Measurements from ENCODE around the gene FECH.

FECH gene

GRCh38 chr18:57544936-57545660 lies 41.4 kb downstream of the FECH start:
- H3K36me3 ChIP-seq (ENCODE audit: insufficient read depth, low read length): peaks cover 4% of the 10 kb centered on the region; the same call in 1 of the 2 replicates
- no peak overlapping the region for H3K4me3 ChIP-seq (ENCODE audit: low read depth in 1 of 2, low read length in 2 of 2)
- no peaks in the 10 kb centered on the region for H3K27me3 ChIP-seq (ENCODE audit: insufficient read depth, low read length, poor library complexity)
- H3K27ac ChIP-seq (ENCODE audit: low read length): no peak overlapping the region
- H3K79me2 ChIP-seq (ENCODE audit: insufficient read depth, low read length): no peaks in the 10 kb centered on the region
- DNase-seq (peak; percentile 13), ATAC-seq (ENCODE audit: insufficient read depth, low read depth) (peak; percentile 78)
- H3K9ac ChIP-seq (ENCODE audit: low read depth, low read length): no peak overlapping the region
- no peak overlapping the region for H2AFZ ChIP-seq (ENCODE audit: low read depth, low read length)
- H3K9me3 ChIP-seq (ENCODE audit: insufficient read depth, low read length, severe bottlenecking): no peaks in the 10 kb centered on the region
- peaks cover 11% of the 10 kb centered on the region; the same call in 1 of the 2 replicates for H3K4me1 ChIP-seq (ENCODE audit: insufficient read depth, low read length)
- H4K20me1 ChIP-seq (ENCODE audit: insufficient read depth, low read length): peaks cover 4% of the 10 kb centered on the region; the same call in 1 of the 2 replicates
- H3K4me2 ChIP-seq (ENCODE audit: insufficient read depth, low read length): no peak overlapping the region
- TF ChIP-seq, protein P1, sequence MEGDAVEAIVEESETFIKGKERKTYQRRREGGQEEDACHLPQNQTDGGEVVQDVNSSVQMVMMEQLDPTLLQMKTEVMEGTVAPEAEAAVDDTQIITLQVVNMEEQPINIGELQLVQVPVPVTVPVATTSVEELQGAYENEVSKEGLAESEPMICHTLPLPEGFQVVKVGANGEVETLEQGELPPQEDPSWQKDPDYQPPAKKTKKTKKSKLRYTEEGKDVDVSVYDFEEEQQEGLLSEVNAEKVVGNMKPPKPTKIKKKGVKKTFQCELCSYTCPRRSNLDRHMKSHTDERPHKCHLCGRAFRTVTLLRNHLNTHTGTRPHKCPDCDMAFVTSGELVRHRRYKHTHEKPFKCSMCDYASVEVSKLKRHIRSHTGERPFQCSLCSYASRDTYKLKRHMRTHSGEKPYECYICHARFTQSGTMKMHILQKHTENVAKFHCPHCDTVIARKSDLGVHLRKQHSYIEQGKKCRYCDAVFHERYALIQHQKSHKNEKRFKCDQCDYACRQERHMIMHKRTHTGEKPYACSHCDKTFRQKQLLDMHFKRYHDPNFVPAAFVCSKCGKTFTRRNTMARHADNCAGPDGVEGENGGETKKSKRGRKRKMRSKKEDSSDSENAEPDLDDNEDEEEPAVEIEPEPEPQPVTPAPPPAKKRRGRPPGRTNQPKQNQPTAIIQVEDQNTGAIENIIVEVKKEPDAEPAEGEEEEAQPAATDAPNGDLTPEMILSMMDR (IDR thresholded peaks at IDR 0.05; ENCODE audit: borderline replicate concordance, extremely low read depth, low read length, poor library complexity, severe bottlenecking): no peak
- TF ChIP-seq EZH2 (IDR thresholded peaks at IDR 0.05; ENCODE audit: borderline replicate concordance, low read depth, low read length, severe bottlenecking): no peak

DNA sequence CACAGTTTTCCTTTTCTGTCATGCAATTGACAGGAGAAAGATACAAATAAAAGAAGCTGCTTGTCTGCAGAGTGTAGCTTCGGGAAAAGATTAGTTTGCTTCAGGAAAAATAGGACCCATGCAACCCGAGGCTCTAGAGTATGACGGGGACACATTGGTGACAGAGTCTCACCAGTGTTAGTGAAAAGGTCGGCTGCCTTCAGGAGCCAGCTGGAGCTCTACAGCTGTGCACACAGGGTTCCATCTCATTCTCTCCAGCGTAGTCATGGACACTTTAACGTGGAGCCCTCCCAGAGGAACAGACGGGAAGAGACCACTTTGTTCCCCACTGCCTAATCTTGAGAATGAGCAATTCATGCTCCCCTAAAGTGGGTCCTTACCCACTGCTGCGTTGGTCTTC lies 42.9 kb downstream of the FECH start:
- H3K27ac ChIP-seq (ENCODE audit: low read length): no peak overlapping the region
- TF ChIP-seq EZH2 (IDR thresholded peaks at IDR 0.05; ENCODE audit: borderline replicate concordance, low read depth, low read length, severe bottlenecking): no peak
- H3K4me3 ChIP-seq (ENCODE audit: low read depth in 1 of 2, low read length in 2 of 2): no peak overlapping the region
- H3K79me2 ChIP-seq (ENCODE audit: insufficient read depth, low read length): no peaks in the 10 kb centered on the region
- no peak for ATAC-seq (ENCODE audit: insufficient read depth, low read depth)
- H3K9ac ChIP-seq (ENCODE audit: low read depth, low read length): no peak overlapping the region
- H3K27me3 ChIP-seq (ENCODE audit: insufficient read depth, low read length, poor library complexity): no peaks in the 10 kb centered on the region
- H2AFZ ChIP-seq (ENCODE audit: low read depth, low read length): no peak overlapping the region
- H3K9me3 ChIP-seq (ENCODE audit: insufficient read depth, low read length, severe bottlenecking): no peaks in the 10 kb centered on the region
- H4K20me1 ChIP-seq (ENCODE audit: insufficient read depth, low read length): peaks cover 4% of the 10 kb centered on the region; the same call in 1 of the 2 replicates
- H3K4me1 ChIP-seq (ENCODE audit: insufficient read depth, low read length): peaks cover 11% of the 10 kb centered on the region; the same call in 1 of the 2 replicates
- no peak overlapping the region for H3K4me2 ChIP-seq (ENCODE audit: insufficient read depth, low read length)
- H3K36me3 ChIP-seq (ENCODE audit: insufficient read depth, low read length): no peaks in the 10 kb centered on the region
- DNase-seq: no peak

GRCh38 chr18:57542812-57543427 lies 43.6 kb downstream of the FECH start:
- Histone ChIP-seq H3K4me1 (ENCODE audit: insufficient read depth, low read length) (peaks cover 11% of the 10 kb centered on the region; the same call in 1 of the 2 replicates), H3K9ac (ENCODE audit: low read depth, low read length) (no peak overlapping the region), H3K4me3 (ENCODE audit: low read depth in 1 of 2, low read length in 2 of 2) (no peak overlapping the region), H3K27ac (ENCODE audit: low read length) (no peak overlapping the region), H3K79me2 (ENCODE audit: insufficient read depth, low read length) (no peaks in the 10 kb centered on the region), H2AFZ (ENCODE audit: low read depth, low read length) (no peak overlapping the region), H4K20me1 (ENCODE audit: insufficient read depth, low read length) (peaks cover 4% of the 10 kb centered on the region; the same call in 1 of the 2 replicates), H3K36me3 (ENCODE audit: insufficient read depth, low read length) (no peaks in the 10 kb centered on the region), H3K4me2 (ENCODE audit: insufficient read depth, low read length) (no peak overlapping the region), H3K27me3 (ENCODE audit: insufficient read depth, low read length, poor library complexity) (no peaks in the 10 kb centered on the region), H3K9me3 (ENCODE audit: insufficient read depth, low read length, severe bottlenecking) (no peaks in the 10 kb centered on the region)
- TF ChIP-seq, protein P1 (IDR thresholded peaks at IDR 0.05; ENCODE audit: borderline replicate concordance, extremely low read depth, low read length, poor library complexity, severe bottlenecking): no peak
- no peak for TF ChIP-seq EZH2 (IDR thresholded peaks at IDR 0.05; ENCODE audit: borderline replicate concordance, low read depth, low read length, severe bottlenecking)
- ATAC-seq (ENCODE audit: insufficient read depth, low read depth) (no peak), DNase-seq (no peak)

- H3K36me3 ChIP-seq (ENCODE audit: insufficient read depth, low read length): no peaks in the 10 kb centered on the region
- ATAC-seq (ENCODE audit: insufficient read depth, low read depth) (no peak), DNase-seq (no peak)
- H3K79me2 ChIP-seq (ENCODE audit: insufficient read depth, low read length): no peaks in the 10 kb centered on the region
- no peak overlapping the region for H3K27ac ChIP-seq (ENCODE audit: low read length)
- no peak overlapping the region for H3K9ac ChIP-seq (ENCODE audit: low read depth, low read length)
- no peak overlapping the region for H3K4me3 ChIP-seq (ENCODE audit: low read depth in 1 of 2, low read length in 2 of 2)
- H3K4me1 ChIP-seq (ENCODE audit: insufficient read depth, low read length): peaks cover 11% of the 10 kb centered on the region; the same call in 1 of the 2 replicates
- no peak overlapping the region for H2AFZ ChIP-seq (ENCODE audit: low read depth, low read length)
- TF ChIP-seq, protein P1 (IDR thresholded peaks at IDR 0.05; ENCODE audit: borderline replicate concordance, extremely low read depth, low read length, poor library complexity, severe bottlenecking): no peak
- no peak for TF ChIP-seq EZH2 (IDR thresholded peaks at IDR 0.05; ENCODE audit: borderline replicate concordance, low read depth, low read length, severe bottlenecking)
- peaks cover 4% of the 10 kb centered on the region; the same call in 1 of the 2 replicates for H4K20me1 ChIP-seq (ENCODE audit: insufficient read depth, low read length)
- H3K27me3 ChIP-seq (ENCODE audit: insufficient read depth, low read length, poor library complexity): no peaks in the 10 kb centered on the region
- no peak overlapping the region for H3K4me2 ChIP-seq (ENCODE audit: insufficient read depth, low read length)
- H3K9me3 ChIP-seq (ENCODE audit: insufficient read depth, low read length, severe bottlenecking): no peaks in the 10 kb centered on the region
Measured at GRCh38 chr18:57542126-57542525, 44.4 kb downstream of the FECH start.

Measured in DND-41 (cell line).